GM12892 (cell line): Measurements from ENCODE around the gene PSRC1.
"Not testable (repeated sequence)": the region's sequence is repeated elsewhere in the genome, so short reads cannot be mapped to it uniquely, and the experiment has no call there.

Experiments used
- POLR2A ChIP-seq: IDR thresholded peaks from 2 replicates; pipeline ENCODE4 v1.6.1; 2011; ENCODE audit warnings: low read depth, low read length, control low read depth
- POLR2AphosphoS5 ChIP-seq: IDR thresholded peaks from 2 replicates; pipeline ENCODE4 v1.6.1; 2011; ENCODE audit warnings: low read depth, low read length, control low read depth
- TAF1 ChIP-seq: IDR thresholded peaks from 2 replicates; pipeline ENCODE4 v1.6.1; 2011; ENCODE audit warnings: low read depth, mild to moderate bottlenecking, control low read depth, low read length, borderline replicate concordance

GRCh38 chr1:109305991-109306390 lies 23.0 kb upstream of the PSRC1 start:
- TF ChIP-seq POLR2AphosphoS5, POLR2A, TAF1: not testable (repeated sequence)
